ENCODE data around the gene SH3RF3.

SH3RF3 gene

DNA sequence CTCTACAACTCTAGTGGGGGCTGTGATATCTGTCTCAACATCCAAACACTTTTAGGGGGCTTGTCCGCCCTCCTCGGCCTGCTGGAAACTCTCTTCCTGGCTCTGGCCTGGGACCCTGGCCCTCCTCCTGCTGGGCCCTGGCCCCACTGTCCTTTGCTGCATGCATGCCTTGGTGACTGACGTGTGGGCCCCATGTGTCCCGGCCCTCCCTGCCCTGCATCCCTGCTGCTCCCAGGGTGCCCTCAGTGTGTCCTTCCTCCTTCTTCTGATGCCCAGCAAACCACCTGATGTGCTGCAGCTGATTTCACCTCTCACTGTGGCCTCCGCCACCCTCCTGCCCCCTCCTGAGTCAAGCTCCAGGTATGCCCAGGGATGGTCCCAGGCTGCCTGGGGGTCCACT lies 383.1 kb downstream of the SH3RF3 start:
- no peak overlapping the region for H3K27ac ChIP-seq (ENCODE audit: insufficient read depth in 1 of 2, low read depth in 1 of 2, low read length in 2 of 2, poor library complexity in 1 of 2, severe bottlenecking in 2 of 2)
- 80% methylated on average over 5 of the region's 5 CpGs for WGBS (ENCODE audit: insufficient coverage)
- peaks cover 1 to 22% (median 11%) of the 10 kb centered on the region in 4 experiments for H3K4me1 ChIP-seq (ENCODE audit: control extremely low read depth in 1 of 4, control insufficient read depth in 4 of 4, insufficient read depth in 4 of 4, low read length in 3 of 4)
- ChIA-PET POLR2A (no interaction called here), CTCF (interaction anchor here (3.7 to 8.6 kb wide), 3 partner anchors 14 to 384 kb away, joined by 16 to 72 read pairs (median 50); partner anchors contain the start of gene SH3RF3)
- H3K4me3 ChIP-seq (ENCODE audit: control insufficient read depth in 1 of 7, extremely low read depth in 1 of 7, insufficient read depth in 4 of 7, low read depth in 2 of 7, low read length in 6 of 7) = no peak overlapping the region
- H3K9me3 ChIP-seq (ENCODE audit: control extremely low read depth in 1 of 5, control insufficient read depth in 4 of 5, insufficient read depth in 2 of 5, low read depth in 1 of 5, low read length in 4 of 5) = no peaks in the 10 kb centered on the region
- H3K36me3 ChIP-seq (ENCODE audit: control insufficient read depth in 4 of 4, insufficient read depth in 4 of 4, low read length in 3 of 4) = no peaks in the 10 kb centered on the region
- no peak for DNase-seq
- no peaks in the 10 kb centered on the region for H3K27me3 ChIP-seq (replicated peaks in 2 of 5; ENCODE audit: control insufficient read depth in 4 of 5, insufficient read depth in 5 of 5, low read length in 4 of 5)

DNA sequence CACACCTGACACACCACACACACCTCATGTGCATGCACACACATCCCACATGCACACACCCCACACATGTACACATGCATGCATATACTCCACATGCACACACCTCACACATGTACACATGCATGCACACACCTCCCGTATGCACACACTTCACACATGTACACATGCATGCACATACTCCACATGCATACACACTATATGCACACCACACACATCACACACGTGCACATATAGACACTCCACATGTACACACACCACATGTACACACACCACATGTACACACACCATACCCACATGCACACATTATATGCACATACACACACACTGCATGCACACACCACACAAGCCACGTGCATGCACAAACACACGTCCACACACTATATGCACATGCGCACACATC lies 384.2 kb downstream of the SH3RF3 start:
- CTCF ChIA-PET = interaction anchor here (3.7 kb wide), 1 partner anchor 13 kb away, joined by 16 read pairs; no protein-coding TSS in a partner anchor
- Histone ChIP-seq H3K4me1 (ENCODE audit: control extremely low read depth in 1 of 4, control insufficient read depth in 4 of 4, insufficient read depth in 4 of 4, low read length in 3 of 4) (peaks cover 0 to 11% (median 2%) of the 10 kb centered on the region in 4 experiments), H3K9me3 (ENCODE audit: control extremely low read depth in 1 of 5, control insufficient read depth in 4 of 5, insufficient read depth in 2 of 5, low read depth in 1 of 5, low read length in 4 of 5) (no peaks in the 10 kb centered on the region), H3K27ac (ENCODE audit: insufficient read depth in 1 of 2, low read depth in 1 of 2, low read length in 2 of 2, poor library complexity in 1 of 2, severe bottlenecking in 2 of 2) (no peak overlapping the region), H3K4me3 (ENCODE audit: control insufficient read depth in 1 of 7, extremely low read depth in 1 of 7, insufficient read depth in 4 of 7, low read depth in 2 of 7, low read length in 6 of 7) (no peak overlapping the region), H3K36me3 (ENCODE audit: control insufficient read depth in 4 of 4, insufficient read depth in 4 of 4, low read length in 3 of 4) (no peaks in the 10 kb centered on the region), H3K27me3 (replicated peaks in 2 of 5; ENCODE audit: control insufficient read depth in 4 of 5, insufficient read depth in 5 of 5, low read length in 4 of 5) (no peaks in the 10 kb centered on the region)
- 96% methylated on average over 3 of the region's 5 CpGs for WGBS (ENCODE audit: insufficient coverage)
- POLR2A ChIA-PET = no interaction called here
- DNase-seq = no peak

DNA sequence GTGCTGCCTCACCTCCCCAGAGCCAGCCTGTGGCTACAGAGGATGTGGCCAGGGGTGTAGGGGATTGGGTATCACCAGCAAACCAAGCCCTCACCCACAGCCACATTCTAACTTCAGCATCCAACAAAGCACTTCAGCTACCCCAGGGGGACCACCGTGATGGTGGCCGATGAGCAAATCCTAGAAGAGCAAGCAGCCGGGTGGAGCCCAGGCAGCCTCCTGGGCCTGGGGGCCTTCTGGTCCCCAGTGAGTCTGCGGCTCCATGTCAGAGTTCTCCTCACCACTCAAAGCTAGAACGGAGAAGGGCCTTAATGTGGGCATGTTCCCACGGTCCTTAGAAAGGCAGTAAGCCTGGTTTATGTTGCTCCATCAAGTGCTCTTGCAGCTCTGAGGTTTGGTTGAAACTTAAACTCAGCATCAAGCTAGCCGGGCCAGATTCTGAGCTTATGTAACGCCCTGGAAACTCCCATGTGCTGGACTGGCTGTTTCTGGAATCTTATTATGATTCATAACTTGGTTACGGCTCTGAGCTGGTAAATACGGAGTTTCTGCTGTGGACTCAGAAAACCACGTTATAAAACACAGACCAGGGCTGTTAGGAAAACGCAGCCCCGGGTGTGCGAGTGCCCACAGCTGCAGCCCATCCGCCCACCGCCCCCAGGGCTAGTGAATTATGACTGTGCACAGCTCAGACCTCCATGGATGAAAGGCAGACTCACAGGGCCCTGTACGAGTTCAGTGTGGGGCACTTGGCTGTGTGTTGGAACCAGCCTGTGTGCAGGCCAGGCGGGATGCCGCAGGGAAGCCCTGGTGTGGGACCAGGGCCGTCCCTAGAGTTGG lies 385.0 kb downstream of the SH3RF3 start:
- Histone ChIP-seq H3K27ac (ENCODE audit: insufficient read depth in 1 of 2, low read depth in 1 of 2, low read length in 2 of 2, poor library complexity in 1 of 2, severe bottlenecking in 2 of 2) (no peak overlapping the region), H3K4me1 (ENCODE audit: control extremely low read depth in 1 of 4, control insufficient read depth in 4 of 4, insufficient read depth in 4 of 4, low read length in 3 of 4) (peaks cover 0 to 5% (median 2%) of the 10 kb centered on the region in 4 experiments), H3K4me3 (ENCODE audit: control insufficient read depth in 1 of 7, extremely low read depth in 1 of 7, insufficient read depth in 4 of 7, low read depth in 2 of 7, low read length in 6 of 7) (no peak overlapping the region), H3K36me3 (ENCODE audit: control insufficient read depth in 4 of 4, insufficient read depth in 4 of 4, low read length in 3 of 4) (no peaks in the 10 kb centered on the region), H3K27me3 (replicated peaks in 2 of 5; ENCODE audit: control insufficient read depth in 4 of 5, insufficient read depth in 5 of 5, low read length in 4 of 5) (no peaks in the 10 kb centered on the region), H3K9me3 (ENCODE audit: control extremely low read depth in 1 of 5, control insufficient read depth in 4 of 5, insufficient read depth in 2 of 5, low read depth in 1 of 5, low read length in 4 of 5) (no peaks in the 10 kb centered on the region)
- POLR2A ChIA-PET = no interaction called here
- CTCF ChIA-PET = interaction anchor here (1.0 kb wide), 1 partner anchor 32 kb away, joined by 3 read pairs; no protein-coding TSS in a partner anchor
- 96% methylated on average over 18 of the region's 20 CpGs for WGBS (ENCODE audit: insufficient coverage)
- DNase-seq = no peak

DNA sequence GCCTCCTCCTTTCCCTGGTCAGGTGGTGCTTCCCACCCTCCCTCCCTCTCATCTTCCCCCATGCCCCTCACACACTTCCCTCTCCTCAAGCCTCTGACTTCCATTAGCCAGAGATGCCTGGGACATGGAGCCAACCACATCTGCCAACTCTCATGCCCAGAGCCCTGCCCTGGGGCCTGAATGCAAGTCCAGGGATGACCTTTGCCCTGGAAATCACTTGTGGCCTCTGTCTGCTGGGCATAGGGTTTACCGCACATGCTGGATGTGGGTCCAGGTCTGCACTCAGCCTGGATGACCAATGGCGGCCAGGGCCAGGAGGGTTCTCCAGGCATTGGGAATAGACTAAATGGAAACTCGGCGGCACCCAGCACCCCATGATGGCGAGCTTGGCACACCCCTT lies 385.9 kb downstream of the SH3RF3 start:
- H3K4me3 ChIP-seq (ENCODE audit: control insufficient read depth in 1 of 7, extremely low read depth in 1 of 7, insufficient read depth in 4 of 7, low read depth in 2 of 7, low read length in 6 of 7) = no peak overlapping the region
- H3K9me3 ChIP-seq (ENCODE audit: control extremely low read depth in 1 of 5, control insufficient read depth in 4 of 5, insufficient read depth in 2 of 5, low read depth in 1 of 5, low read length in 4 of 5) = no peaks in the 10 kb centered on the region
- POLR2A ChIA-PET = no interaction called here
- no peaks in the 10 kb centered on the region for H3K27me3 ChIP-seq (replicated peaks in 2 of 5; ENCODE audit: control insufficient read depth in 4 of 5, insufficient read depth in 5 of 5, low read length in 4 of 5)
- H3K27ac ChIP-seq (ENCODE audit: insufficient read depth in 1 of 2, low read depth in 1 of 2, low read length in 2 of 2, poor library complexity in 1 of 2, severe bottlenecking in 2 of 2) = no peak overlapping the region
- CTCF ChIA-PET = no interaction called here
- WGBS (ENCODE audit: insufficient coverage) = 100% methylated on average over 3 of the region's 5 CpGs
- DNase-seq = no peak
- peaks cover 0 to 3% (median 1%) of the 10 kb centered on the region in 4 experiments for H3K4me1 ChIP-seq (ENCODE audit: control extremely low read depth in 1 of 4, control insufficient read depth in 4 of 4, insufficient read depth in 4 of 4, low read length in 3 of 4)
- H3K36me3 ChIP-seq (ENCODE audit: control insufficient read depth in 4 of 4, insufficient read depth in 4 of 4, low read length in 3 of 4) = no peaks in the 10 kb centered on the region

DNA sequence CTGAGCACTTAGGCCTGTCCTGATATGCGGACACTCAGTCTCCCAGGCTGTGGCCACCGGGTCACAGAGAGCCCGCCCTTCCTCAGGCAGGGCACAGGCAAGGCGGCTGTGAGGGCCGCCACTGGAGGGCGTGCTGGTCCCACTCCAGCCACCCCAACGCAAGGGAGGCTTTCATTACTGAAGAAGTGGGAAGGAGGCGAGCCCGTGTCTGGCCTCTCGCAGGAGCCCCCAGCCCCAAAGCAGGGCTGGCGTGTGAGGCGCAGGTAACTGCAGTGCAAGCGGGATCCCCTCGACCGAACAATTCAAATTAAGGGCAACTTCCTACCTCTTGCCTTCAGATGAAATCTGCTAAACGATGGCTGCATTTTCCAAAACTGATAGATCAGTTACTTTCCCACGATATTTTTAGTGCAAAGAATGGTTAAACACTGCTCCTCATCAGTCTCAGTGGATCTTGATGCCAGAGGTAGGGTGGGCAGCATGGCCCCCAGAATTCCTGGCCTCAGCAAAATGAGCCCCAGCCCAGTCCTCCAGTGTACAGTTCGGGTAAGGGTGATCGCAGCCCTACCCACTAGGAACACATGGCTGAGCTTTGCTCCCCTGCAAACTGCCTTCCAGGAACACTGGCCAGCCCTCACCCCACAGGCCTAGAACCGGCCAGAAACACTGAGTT lies 387.6 kb downstream of the SH3RF3 start:
- Histone ChIP-seq H3K27me3 (replicated peaks in 2 of 5; ENCODE audit: control insufficient read depth in 4 of 5, insufficient read depth in 5 of 5, low read length in 4 of 5) (no peaks in the 10 kb centered on the region), H3K27ac (ENCODE audit: insufficient read depth in 1 of 2, low read depth in 1 of 2, low read length in 2 of 2, poor library complexity in 1 of 2, severe bottlenecking in 2 of 2) (no peak overlapping the region), H3K36me3 (ENCODE audit: control insufficient read depth in 4 of 4, insufficient read depth in 4 of 4, low read length in 3 of 4) (no peaks in the 10 kb centered on the region), H3K9me3 (ENCODE audit: control extremely low read depth in 1 of 5, control insufficient read depth in 4 of 5, insufficient read depth in 2 of 5, low read depth in 1 of 5, low read length in 4 of 5) (no peaks in the 10 kb centered on the region), H3K4me3 (ENCODE audit: control insufficient read depth in 1 of 7, extremely low read depth in 1 of 7, insufficient read depth in 4 of 7, low read depth in 2 of 7, low read length in 6 of 7) (no peak overlapping the region), H3K4me1 (ENCODE audit: control extremely low read depth in 1 of 4, control insufficient read depth in 4 of 4, insufficient read depth in 4 of 4, low read length in 3 of 4) (no peaks in the 10 kb centered on the region)
- peak in 1 of 3 donors; percentile 50 for DNase-seq
- WGBS (ENCODE audit: insufficient coverage) = 58% methylated on average over 16 of the region's 20 CpGs
- ChIA-PET CTCF (no interaction called here), POLR2A (no interaction called here)

DNA sequence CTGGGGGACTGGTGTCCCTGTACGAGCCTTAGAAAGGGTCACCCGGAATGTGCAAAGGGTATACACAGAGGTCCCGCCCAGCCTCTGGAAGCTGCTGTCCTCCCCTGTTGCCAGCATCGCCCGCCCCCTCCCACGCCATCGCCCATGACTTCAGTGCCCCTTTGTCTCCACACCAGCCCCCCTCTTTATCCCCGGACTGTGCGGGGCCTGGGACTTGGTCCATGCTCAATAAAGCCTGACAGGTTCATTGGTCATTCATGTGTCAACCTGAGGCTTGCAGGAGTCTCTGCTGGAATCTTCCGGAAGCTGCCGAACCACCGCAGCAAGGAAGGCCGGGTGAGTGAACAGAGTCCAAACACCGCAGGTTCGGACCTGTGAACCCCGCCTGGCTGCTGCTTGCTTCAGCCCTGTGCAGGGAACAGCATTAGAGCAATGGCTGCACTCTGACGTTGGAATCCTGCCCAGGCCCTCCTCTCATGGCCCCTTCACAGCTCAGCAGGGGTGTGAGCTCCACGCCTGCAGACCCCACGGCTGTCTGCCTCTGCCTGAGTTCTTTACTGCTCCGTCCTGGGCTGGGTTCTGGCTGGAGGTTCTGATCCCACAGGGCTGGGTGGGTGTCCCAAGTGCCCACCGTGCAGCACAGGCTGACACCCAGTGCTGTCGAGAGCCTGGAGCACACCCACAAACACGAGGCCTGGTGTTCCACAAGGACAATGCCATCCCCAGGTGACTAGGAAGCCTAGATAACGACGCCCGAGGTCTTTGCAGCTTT lies 388.3 kb downstream of the SH3RF3 start:
- ChIA-PET POLR2A (no interaction called here), CTCF (interaction anchor here (0.9 to 1.4 kb wide), 3 partner anchors 68 to 390 kb away, joined by 3 read pairs; no protein-coding TSS in a partner anchor)
- H3K4me3 ChIP-seq (ENCODE audit: control insufficient read depth in 1 of 7, extremely low read depth in 1 of 7, insufficient read depth in 4 of 7, low read depth in 2 of 7, low read length in 6 of 7) = no peak overlapping the region
- H3K9me3 ChIP-seq (ENCODE audit: control extremely low read depth in 1 of 5, control insufficient read depth in 4 of 5, insufficient read depth in 2 of 5, low read depth in 1 of 5, low read length in 4 of 5) = no peaks in the 10 kb centered on the region
- no peak for DNase-seq
- no peaks in the 10 kb centered on the region for H3K36me3 ChIP-seq (ENCODE audit: control insufficient read depth in 4 of 4, insufficient read depth in 4 of 4, low read length in 3 of 4)
- H3K27me3 ChIP-seq (replicated peaks in 2 of 5; ENCODE audit: control insufficient read depth in 4 of 5, insufficient read depth in 5 of 5, low read length in 4 of 5) = no peaks in the 10 kb centered on the region
- no peak overlapping the region for H3K27ac ChIP-seq (ENCODE audit: insufficient read depth in 1 of 2, low read depth in 1 of 2, low read length in 2 of 2, poor library complexity in 1 of 2, severe bottlenecking in 2 of 2)
- no peaks in the 10 kb centered on the region for H3K4me1 ChIP-seq (ENCODE audit: control extremely low read depth in 1 of 4, control insufficient read depth in 4 of 4, insufficient read depth in 4 of 4, low read length in 3 of 4)
- 99% methylated on average over 24 of the region's 26 CpGs for WGBS (ENCODE audit: insufficient coverage)

All from common myeloid progenitor, CD34-positive (primary cell).